ENCODE measurements around the gene KLK12. TPM values are rescaled to one million over a fixed set of nuclear protein-coding genes. Genes with fewer than 3 reads are reported as not detected.

KLK12 gene
- total and polyA plus RNA-seq, 2 of the 13 experiments (the other 11 are each of a cell fraction or from before 2014, with no cell fraction given) = not detected

GRCh38 chr19:51027126-51027806, 7.5 kb downstream of the KLK12 start:
- in situ Hi-C loops (cut with HindIII; ENCODE audit: extremely low pct_ligation_motif_present, low pct_unique_long_range_greater_than_20kb) (no loop called here), intact Hi-C loops (cut with micrococcal nuclease; ENCODE audit: unreplicated experiment) (no loop called here)
- no TSS peak for BruUV-seq (replicated peaks)
- Histone ChIP-seq H3K4me1 (ENCODE audit: insufficient read depth, low read length) (no peaks in the 10 kb centered on the region), H3K9me3 (ENCODE audit: low read length) (no peaks in the 10 kb centered on the region), H3K9ac (ENCODE audit: insufficient read depth, low read depth, low read length) (no peak overlapping the region), H3K36me3 (replicated peaks in 1 of 2; ENCODE audit: control insufficient read depth in 1 of 2, insufficient read depth in 2 of 2, low read length in 2 of 2) (no peaks in the 10 kb centered on the region), H3K27me3 (ENCODE audit: control insufficient read depth in 1 of 2, insufficient read depth in 2 of 2, low read length in 2 of 2) (peaks cover 14 to 47% of the 10 kb centered on the region in 2 experiments; a peak in 4 of 5 replicates), H3K4me3 (replicated peaks in 1 of 3; ENCODE audit: insufficient read depth in 1 of 3, low read depth in 2 of 3, low read length in 3 of 3) (no peak overlapping the region), H3K4me2 (ENCODE audit: low read depth, low read length) (no peak overlapping the region), H2AFZ (ENCODE audit: low read length) (no peak overlapping the region), H3K27ac (ENCODE audit: extremely low read length, insufficient read depth, low read length) (no peak overlapping the region), H4K20me1 (ENCODE audit: insufficient read depth, low read length) (no peaks in the 10 kb centered on the region), H3K79me2 (ENCODE audit: insufficient read depth, low read length) (no peaks in the 10 kb centered on the region)
- no peak for ATAC-seq
- TF ChIP-seq PPARG (CRISPR knock-in tag; conservative IDR thresholded peaks at IDR 0.05) = no peak
- no peak for TF ChIP-seq ZBTB37 (CRISPR knock-in tag; IDR thresholded peaks at IDR 0.05)
- no peak for TF ChIP-seq ZNF775 (CRISPR knock-in tag; IDR thresholded peaks at IDR 0.05; ENCODE audit: borderline replicate concordance)
- no peak for TF ChIP-seq PAX8 (CRISPR knock-in tag; IDR thresholded peaks at IDR 0.05; ENCODE audit: borderline replicate concordance)
- TF ChIP-seq ZNF234 (CRISPR knock-in tag; conservative IDR thresholded peaks at IDR 0.05) = no peak
- no peak for TF ChIP-seq FOXP1 (IDR thresholded peaks at IDR 0.05)
- no peak for TF ChIP-seq FOXP1 (CRISPR knock-in tag; IDR thresholded peaks at IDR 0.05)
- no peak for TF ChIP-seq TEAD2 (CRISPR knock-in tag; IDR thresholded peaks at IDR 0.05)
- TF ChIP-seq DR1 (CRISPR knock-in tag; IDR thresholded peaks at IDR 0.05) = no peak
- no peak for TF ChIP-seq ZSCAN30 (CRISPR knock-in tag; IDR thresholded peaks at IDR 0.05)
- FAIRE-seq = no peak
- CTCF ChIA-PET (ENCODE audit: low intra/inter-chr PET ratio, low total read pairs) = no interaction called here
- POLR2A ChIA-PET = no interaction called here
- DNase-seq (ENCODE audit: low spot score) = no peak
- under 1% methylated on average over 9 of the region's 14 CpGs for WGBS (ENCODE audit: low lambda C conversion rate)

All from HepG2 (cell line).